NCI-H187 (cell line): ENCODE results near the gene TMED10.
"Not testable (repeated sequence)": the region's sequence is repeated elsewhere in the genome, so short reads cannot be mapped to it uniquely, and the experiment has no call there.

Source experiments
- DNase-seq, 2 experiments: peaks; one replicate each; lab custom pipeline; 2025; lab: John Stamatoyannopoulos, UW

TMED10 gene

DNA sequence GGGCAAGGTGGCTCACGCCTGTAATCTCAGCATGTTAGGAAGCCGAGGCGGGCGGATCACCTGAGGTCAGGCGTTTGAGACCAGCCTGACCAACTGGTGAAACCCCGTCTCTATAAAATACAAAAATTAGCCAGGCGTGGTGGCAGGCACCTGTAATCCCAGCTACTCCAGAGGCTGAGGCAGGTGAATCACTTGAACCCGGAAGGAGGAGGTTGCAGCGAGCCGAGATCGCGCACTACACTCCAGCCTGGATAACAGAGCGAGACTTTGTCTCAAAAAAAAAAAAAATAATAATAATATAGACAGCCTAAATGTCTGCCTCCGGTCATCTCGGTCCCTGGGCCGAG is 49.0 kb downstream of the TMED10 start:
- DNase-seq = not testable (repeated sequence)

DNA sequence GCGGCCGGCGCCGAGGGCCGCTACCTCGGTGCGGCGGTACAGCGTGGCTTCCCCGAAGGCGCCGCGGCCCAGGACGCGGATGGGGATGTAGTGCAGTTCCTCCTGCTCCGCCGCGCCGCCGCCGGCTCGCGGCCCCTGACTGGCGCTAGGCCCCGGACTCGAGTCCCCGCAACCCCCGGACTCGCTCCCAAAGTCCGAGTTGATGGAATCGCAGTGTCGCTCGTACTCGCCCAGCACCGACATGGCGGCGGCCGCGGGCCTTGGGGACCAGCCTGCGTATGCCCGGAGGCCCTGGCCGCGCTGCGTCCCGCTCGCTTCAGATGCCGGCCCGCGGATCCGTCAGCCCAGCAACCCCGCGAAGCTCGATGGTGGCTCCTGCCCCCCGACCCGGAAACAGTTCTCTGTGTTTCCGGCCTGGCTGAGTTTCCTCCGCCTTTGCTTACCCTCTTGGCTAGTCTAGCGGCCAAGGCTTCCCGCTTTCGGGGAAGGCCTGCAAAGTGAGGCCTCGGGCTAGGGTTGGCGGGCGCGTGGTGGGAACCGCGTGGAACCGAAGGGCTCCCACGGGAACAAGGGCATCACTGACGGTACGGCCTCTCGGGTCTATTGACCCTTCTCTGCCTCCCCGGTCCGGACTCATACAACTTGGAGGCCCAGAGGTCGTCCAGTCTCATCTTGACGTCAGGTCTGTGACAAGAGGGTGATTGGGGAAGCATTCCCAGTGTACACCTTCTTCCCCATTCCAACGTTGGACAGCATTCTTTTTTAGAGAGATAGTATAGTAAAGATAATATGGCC is 49.5 kb downstream of the TMED10 start, which contains the start of gene NEK9:
Gene NEK9 (minus strand): TSS at position 370 of the 795 bp plus-strand sequence. CDS start 127 bp downstream, at position 243.
- peak; percentile 70 to 84 for DNase-seq

DNA sequence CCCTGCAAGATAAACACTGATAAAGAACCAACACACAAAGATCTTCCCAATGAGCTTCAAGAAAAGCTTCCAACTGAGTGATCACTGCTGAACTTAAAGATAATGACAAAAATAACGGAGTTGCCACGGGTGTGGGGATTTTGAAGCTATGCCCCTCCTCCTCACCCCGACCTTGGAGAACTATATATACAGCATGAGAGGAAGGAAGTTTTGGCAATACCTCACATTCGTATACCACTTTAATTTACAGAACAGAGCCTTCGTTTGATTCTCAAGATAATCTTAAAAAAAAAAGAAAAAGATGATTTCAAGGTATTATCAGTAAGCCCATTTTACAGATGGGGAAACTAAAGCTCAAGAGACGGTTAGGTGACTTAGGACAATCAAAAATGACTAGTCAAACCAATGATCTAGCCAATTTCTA is 50.3 kb downstream of the TMED10 start:
- DNase-seq = no peak

DNA sequence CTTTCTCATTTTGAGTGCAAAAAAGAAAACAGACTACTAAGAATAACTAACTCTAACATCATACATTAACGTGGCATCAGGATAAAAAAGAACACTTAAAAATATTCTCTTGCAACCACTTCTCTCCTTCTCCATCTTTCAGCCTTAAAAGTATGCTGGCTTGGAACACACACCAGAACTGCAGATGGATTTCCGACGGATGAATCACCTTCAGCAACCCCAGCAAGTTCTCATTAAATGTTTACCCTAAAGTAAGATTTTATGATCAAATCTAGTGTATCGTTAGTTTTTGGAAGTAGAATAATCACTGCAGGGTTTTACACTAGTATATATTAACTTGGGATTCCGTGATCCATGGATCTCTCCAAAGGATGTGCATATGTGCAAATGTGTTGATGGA is 50.8 kb downstream of the TMED10 start:
- DNase-seq = no peak

DNA sequence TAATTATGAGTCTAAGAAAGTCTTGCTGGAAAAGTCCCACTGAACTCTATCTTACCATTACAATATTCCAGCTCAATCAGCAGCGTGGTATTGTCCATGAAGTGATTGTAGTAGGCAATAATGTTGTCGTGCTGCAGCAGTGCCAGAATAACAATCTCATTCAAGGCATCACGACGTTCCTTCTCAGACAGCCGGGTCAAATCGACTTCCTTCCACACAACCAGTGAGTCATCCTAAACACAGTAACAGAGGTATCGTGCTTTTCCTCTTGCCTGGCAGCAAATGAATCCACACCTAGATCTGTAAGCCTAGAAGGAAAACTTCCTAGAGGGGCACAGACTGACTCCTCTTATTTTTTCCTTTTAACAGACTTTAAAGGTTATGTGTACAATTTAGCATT is 52.4 kb downstream of the TMED10 start:
- no peak for DNase-seq

DNA sequence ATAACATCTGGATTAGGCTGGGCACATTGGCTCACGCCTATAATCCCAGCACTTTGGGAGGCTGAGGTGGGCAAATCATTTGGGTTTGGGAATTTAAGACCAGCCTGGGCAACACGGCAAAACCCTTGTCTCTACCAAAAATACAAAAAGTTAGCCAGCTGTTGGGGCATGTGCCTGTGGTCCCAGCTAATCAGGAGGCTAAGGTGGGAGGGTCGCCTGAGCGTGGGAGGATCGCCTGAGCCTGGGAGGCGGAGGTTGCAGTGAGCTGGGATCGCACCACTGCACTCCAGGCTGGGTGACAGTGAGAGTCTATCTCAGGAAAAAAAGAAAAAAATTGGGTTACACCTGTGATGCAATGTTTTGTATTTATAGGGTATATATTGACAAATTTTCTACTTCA is 54.9 kb downstream of the TMED10 start:
- no peak for DNase-seq

DNA sequence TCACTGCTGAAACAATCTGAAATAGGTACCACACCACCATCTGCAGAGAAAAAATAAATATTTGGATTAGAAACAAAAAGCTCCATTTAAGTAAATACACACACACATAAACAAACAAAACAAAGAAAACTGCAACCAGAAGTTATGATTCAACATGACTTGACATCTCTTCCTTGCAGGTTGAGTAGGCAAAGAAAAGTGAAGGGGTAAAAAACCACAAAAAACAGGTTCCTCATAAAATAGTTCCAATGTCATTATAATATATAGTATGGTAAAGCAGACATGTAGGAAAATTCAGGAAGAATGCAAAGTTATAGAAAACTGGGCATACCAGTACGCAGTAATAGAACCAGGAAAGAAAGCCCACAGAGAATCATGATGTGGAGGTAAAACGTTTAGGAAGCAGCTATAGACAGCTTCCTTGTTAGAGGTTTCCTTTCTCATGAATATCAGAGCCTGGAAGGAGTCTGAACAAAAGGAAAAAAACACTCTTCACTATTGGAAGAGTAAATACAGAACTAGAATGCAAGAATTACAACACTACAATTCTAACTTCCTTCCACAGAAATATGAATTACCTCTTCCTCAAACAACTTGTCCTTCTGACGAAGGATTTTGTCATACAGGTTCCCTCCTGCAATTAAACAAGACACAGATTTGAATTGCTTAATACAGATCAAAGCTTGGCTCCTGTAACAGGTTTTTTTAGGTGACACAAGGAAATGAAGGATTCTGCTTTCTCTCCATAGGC is 55.7 kb downstream of the TMED10 start:
- DNase-seq = no peak

DNA sequence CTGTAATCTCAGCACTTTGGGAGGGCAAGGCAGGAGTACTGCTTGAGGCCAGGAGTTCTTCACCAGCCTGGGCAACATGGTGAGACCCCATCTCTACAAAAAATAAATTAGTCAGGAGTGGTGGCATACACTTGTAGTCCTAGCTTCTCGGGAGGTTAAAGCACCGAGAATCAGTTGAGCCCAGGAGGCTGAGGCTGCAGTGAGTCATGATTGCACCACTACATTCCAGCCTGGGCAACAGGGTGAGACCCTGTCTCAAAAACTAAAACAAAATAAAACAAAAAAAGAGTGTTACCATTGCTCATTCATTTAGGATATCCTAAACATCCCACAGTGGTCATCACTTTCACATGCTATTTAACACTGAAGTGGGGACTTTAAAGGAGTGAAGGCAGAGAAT is 57.4 kb downstream of the TMED10 start:
- DNase-seq = no peak

DNA sequence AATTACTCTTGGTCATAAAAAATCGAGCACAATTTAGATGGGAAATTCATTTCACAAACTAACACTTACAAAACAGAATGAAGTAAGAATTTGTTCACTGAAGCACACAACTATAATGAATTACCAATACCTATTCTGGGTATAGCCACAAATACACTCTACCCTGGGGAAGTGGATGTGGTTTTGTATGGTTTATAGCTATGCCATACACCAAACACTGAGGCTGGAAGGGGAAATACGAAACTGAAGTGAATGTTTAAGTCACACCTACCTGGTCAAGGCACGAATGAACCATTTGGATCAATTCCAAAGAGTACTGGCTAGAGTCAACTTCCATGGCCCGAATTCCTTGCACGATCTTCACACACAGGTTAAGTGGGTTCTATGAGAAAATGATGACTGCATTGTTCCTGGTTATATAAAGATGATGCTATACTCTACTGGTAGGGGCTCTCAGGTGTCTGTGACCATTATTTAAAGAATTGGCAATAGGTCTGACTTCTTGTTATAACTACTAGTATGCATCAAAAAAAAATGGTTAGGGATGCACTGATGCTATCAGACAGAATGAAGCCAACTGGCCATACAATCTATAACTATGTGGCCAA is 62.4 kb downstream of the TMED10 start:
- DNase-seq = no peak

DNA sequence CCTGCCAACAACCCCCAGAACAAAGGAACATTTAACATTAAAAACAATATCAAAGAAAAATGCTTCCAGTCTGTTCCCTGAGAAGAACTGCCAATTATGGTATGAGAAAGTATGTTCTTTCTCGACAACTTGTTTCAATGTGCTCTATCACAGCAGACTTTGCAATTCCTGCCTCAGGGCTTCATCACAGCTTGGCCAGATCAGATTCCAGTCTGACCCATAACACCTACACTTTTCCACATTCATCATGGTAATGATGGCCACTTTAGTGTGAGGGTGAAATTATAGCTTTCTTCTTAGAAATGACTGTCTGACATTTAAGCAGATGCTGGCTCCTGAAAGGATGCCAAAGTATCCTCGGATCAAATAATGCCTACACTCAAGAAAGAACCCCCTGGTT is 66.5 kb downstream of the TMED10 start:
- DNase-seq = no peak

DNA sequence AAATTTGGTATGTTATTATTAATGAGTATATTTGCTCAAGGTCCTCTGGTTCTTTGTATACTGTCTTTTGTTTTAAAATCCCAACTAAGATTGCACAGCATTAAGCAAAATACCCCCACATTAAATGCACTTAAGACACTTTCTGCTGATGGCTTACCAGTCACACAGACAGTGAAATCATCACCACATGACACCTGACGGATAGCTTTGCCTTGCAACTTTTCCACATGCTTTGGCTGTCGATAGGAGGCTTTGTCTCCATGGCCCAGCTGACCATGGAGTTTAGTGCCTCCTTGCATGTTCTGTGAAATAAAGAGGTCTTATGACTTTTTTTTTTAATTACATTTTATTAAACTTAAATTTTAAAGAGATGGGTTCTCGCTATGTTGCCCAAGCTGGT is 69.2 kb downstream of the TMED10 start:
- DNase-seq = no peak

DNA sequence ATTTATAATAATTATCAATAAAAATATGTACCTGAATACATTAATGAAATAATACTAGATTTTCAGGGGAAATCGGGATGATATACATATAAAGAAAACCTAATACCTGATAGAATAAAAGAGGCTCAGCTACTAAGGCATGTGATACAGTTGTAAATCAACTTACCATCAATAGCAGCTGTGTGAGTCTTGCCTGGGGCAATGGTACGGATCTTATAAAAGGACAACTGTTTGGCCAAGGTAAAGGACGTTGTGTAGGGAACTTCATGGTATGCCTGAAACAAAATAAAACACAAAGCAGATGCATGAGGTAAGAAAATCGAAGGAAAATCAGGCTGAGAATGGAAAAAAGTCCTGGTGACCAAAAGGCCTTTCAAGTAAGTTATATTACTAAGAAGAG is 74.9 kb downstream of the TMED10 start:
- no peak for DNase-seq

DNA sequence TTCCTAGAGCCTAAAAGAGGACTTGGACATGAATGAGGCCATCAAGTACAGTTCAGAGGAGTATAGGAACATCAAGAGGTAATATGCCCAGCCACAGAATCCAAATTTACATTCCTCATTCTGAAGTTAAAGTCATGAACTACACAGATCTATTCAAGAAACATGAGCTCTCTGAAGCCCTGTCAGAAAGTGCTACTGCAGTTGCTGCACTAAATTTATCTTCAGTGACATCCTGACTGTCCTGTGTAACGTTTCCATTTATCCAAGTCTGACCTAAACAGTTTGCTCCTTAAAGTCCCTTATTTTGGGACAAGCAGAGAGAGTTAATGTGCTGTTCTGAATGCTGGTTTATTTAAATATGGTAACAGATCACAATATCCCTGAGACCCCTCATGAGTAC is 77.7 kb downstream of the TMED10 start:
- DNase-seq = no peak

DNA sequence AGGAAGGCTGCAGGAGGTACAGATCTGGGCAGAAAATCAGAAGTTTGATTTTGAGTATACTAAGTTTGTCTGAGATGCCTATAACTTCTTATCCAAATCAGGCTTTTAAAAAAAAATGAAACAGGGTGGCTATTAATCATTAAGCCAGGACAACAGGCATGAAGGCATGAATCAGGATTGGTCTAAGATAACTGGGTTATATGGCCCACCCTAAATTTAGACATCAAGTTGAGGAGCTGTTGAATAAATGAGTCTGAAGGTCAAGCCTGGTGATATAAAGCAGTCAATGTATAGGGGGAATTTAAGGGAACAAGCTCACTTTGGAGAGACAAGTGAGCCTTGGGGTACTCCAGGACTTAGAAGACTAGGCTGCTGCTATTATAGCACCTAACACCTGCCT is 78.2 kb downstream of the TMED10 start:
- DNase-seq = no peak

DNA sequence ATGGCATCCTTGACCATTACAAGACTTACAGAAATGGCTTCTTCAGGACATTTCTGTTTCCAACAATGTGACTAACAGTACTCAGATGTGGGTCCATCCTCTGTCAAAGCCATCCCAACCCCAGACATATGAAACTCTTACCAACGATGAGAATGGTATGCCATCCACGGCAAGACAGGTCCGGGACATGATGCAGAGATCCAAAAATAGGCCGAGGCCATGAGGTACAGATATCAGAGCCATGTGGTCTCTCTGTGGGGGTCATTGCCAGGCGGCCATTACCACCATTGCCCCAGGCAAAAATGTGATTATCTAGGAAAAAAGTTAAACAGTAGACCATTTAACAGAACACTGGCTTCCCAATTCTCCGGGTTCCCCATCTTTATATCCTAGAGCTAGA is 79.5 kb downstream of the TMED10 start:
- no peak for DNase-seq

DNA sequence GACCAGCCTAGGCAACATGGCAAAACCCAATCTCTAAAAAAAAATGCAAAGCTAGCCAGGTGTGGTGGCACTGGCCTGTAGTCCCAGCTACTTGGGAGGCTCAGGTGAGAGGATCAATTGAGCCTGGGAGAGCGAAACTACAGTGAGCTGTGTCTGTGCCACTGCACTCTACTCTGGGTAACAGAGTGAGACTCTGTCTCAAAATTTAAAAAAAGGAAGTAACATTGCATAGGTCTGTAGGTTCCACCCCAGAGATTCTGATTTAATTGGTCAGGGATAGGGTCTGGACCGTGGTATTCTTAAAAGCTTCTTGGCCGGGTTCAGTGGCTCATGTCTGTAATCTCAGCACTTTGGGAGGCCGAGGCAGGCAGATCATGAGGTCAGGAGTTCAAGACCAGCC is 80.7 kb downstream of the TMED10 start:
- no peak for DNase-seq

DNA sequence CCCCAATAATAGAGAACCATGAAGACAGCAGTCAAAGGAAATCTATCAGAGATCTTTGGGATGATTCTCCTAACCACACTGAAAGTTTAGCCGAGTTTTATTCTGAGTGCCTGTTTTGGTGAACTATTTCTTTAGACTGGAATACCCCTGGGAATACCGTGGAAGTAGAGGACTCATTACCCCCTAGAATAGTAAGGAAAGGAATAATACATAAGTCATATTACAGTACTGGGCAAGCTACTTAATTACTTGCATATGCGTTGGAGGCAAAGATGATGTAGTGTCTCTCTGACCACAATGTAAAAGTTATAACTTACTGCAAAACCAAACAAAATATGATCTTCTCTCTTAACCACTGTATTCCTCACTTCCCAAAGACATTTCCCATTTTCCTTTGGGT is 81.5 kb downstream of the TMED10 start:
- no peak for DNase-seq

DNA sequence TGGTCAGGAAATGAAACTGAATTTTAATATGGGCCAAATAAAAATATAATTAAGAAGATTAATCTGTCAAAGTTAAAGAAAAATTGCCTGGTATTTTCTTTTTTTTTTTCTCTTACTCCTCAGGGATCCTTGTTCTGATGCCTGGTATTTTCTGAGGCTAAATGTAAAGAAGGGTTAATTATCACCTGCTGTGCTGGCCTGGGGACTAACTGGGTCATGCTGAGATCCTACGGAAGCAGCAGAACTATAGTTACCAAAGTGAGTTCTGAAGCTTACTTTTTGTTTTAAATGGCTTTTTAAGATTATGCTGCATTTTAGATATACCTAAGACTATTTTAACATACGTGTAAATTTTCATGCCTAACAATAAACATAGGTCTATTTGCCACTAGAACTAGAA is 83.7 kb downstream of the TMED10 start:
- DNase-seq = no peak

DNA sequence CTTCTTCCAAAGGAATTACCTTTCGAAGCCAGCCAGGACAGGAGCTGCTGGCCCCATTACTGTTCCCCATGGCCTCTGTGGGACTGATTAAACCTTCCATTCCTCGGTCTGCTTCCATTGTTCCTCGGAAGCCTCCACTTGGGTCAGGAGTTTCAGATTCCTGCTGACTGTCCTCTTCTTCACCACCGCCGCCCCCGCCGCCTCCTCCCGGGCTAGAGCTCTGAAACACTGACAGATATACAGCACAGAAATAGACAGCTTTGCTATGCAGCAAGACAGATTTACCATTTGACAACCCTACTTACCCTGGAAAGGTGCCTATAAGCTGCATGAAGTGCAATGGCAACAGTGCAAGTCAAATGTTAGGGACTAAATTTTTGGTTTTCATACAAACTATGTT is 85.2 kb downstream of the TMED10 start:
- no peak for DNase-seq

DNA sequence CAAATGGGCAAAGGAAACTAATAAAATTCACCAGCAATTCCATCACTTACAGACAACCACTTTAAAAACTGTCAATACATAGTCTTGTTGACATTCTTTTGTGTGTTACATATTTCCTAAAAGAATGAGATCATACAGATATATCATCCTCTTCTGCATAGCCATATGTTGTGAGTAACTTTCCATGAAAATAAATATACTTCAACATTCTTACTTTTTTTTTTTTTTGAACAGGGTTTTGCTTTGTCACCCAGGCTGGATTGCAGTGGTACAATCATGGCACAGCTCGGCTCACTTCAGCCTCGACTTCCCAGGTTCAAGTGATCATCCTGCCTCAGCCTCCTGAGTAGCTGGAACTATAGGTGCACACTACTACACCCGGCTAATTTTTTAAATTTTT is 86.1 kb downstream of the TMED10 start:
- no peak for DNase-seq

DNA sequence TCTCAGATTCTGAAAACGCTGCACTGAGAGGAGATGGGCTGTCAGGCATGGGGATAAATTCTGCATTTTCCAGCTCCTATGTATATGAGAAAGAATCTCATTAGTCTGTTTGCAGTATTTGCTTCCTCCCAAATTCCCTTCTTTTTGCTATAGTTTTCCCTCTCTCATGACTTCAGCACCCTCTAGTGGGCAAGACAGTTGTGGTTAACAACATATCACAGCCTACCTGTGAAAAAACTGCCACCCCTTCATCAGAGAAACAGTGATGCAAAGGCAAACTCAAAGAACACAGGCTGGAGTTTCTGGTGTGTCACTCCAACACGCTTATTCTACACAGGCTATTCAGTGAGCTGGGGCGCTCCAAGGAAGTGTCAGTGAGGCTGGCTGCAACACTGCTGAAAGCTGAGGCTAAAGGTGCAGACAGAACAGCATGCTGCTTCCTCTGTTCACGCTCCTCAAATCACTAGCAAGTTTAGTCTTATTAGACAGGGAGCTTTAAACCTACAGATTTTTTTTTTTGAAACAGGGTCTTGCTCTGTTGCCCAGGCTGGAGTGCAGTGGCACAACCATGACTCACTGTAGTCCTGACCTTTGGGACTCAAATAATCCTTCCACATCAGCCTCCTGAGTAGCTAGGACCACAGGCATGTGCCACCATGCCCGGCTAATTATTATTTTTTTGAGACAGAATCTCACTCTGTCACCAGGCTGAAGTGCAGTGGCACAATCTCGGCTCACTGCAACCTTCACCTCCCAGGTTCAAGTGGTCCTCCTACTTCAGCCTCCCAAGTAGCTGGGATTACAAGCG is 87.6 kb downstream of the TMED10 start:
- peak; percentile 7 to 36 for DNase-seq

DNA sequence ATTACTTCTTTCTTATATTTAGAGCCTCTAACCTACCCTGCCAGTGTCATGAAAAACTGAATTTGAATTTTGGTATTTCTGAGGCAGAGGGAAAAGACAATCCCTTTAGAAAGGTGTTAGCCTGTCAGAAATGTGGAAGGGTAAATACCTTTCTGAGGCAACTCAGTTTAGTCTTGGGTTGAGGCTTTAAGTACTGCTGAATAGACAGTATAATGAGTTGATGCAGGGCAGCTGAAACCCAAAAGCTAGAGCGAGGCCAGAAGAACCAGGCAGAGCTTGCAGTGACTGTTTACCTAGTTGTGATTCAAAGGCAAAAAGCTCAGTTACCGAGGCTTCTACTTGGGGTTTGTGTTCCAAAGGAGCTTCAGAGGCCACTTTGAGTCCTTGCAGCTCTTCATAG is 88.3 kb downstream of the TMED10 start:
- DNase-seq = no peak
